MG63 (cell line): ENCODE measurements around the gene MADCAM1. TPM values are rescaled to one million over a fixed set of nuclear protein-coding genes. Genes with fewer than 3 reads are reported as not detected.

Experiments
- DNase-seq: peaks from one replicate; pipeline ENCODE4 v3.0.0-alpha.2; 2020
- H3K27me3 ChIP-seq: fragments of 250-450 bp; sonication (Bioruptor Pico); 2 replicates; pipeline ENCODE4 v1.5.1; 2020; ENCODE audit warnings: mild to moderate bottlenecking, moderate library complexity
- H3K36me3 ChIP-seq: fragments of 250-450 bp; sonication (Bioruptor Pico); 2 replicates; pipeline ENCODE4 v1.5.1; 2020; ENCODE audit warnings: mild to moderate bottlenecking, moderate library complexity
- H3K4me3 ChIP-seq: fragments of 250-450 bp; sonication (Bioruptor Pico); 2 replicates; pipeline ENCODE4 v1.5.1; 2020; ENCODE audit warnings: mild to moderate bottlenecking, moderate library complexity
- H3K9me3 ChIP-seq: fragments of 250-450 bp; sonication (Bioruptor Pico); 2 replicates; pipeline ENCODE4 v1.5.1; 2020; ENCODE audit warnings: mild to moderate bottlenecking, moderate library complexity
- total RNA-seq: library from RNA; depleted of rRNA; stranded (reverse); fragments of >200 nt; shearing (Covaris generic); gene quantifications from 2 replicates; pipeline ENCODE4 v1.2.3, GENCODE V29; 2014; ENCODE audit warnings: low replicate concordance

The MADCAM1 gene
- total RNA-seq, 1 experiment from 2014 or later, result not detected

- Histone ChIP-seq H3K4me3 (peak overlapping the region; percentile 73), H3K9me3 (no peaks in the 10 kb centered on the region), H3K27me3 (no peaks in the 10 kb centered on the region), H3K36me3 (no peaks in the 10 kb centered on the region)
- DNase-seq, result peak; percentile 59
Observed at GRCh38 chr19:532561-533363, 36.5 kb downstream of the MADCAM1 start.

GRCh38 chr19:533364-534058, 37.2 kb downstream of the MADCAM1 start:
- Histone ChIP-seq H3K4me3 (peak overlapping the region; percentile 73), H3K36me3 (no peaks in the 10 kb centered on the region), H3K9me3 (no peaks in the 10 kb centered on the region), H3K27me3 (no peaks in the 10 kb centered on the region)
- DNase-seq, result no peak

- H3K36me3 ChIP-seq, result no peaks in the 10 kb centered on the region
- H3K27me3 ChIP-seq, result no peaks in the 10 kb centered on the region
- no peaks in the 10 kb centered on the region for H3K9me3 ChIP-seq
- H3K4me3 ChIP-seq, result no peak overlapping the region
- DNase-seq, result no peak
Observed at GRCh38 chr19:534088-534487, 37.8 kb downstream of the MADCAM1 start.

GRCh38 chr19:535017-535835, 38.9 kb downstream of the MADCAM1 start:
- no peak overlapping the region for H3K4me3 ChIP-seq
- H3K27me3 ChIP-seq, result no peaks in the 10 kb centered on the region
- H3K36me3 ChIP-seq, result no peaks in the 10 kb centered on the region
- H3K9me3 ChIP-seq, result no peaks in the 10 kb centered on the region
- no peak for DNase-seq

- H3K4me3 ChIP-seq, result no peak overlapping the region
- no peaks in the 10 kb centered on the region for H3K36me3 ChIP-seq
- no peak for DNase-seq
- no peaks in the 10 kb centered on the region for H3K9me3 ChIP-seq
- H3K27me3 ChIP-seq, result no peaks in the 10 kb centered on the region
Observed at GRCh38 chr19:536031-536880, 40.0 kb downstream of the MADCAM1 start.

GRCh38 chr19:536881-537404, 40.7 kb downstream of the MADCAM1 start:
- Histone ChIP-seq H3K4me3 (no peak overlapping the region), H3K36me3 (no peaks in the 10 kb centered on the region), H3K9me3 (no peaks in the 10 kb centered on the region), H3K27me3 (no peaks in the 10 kb centered on the region)
- no peak for DNase-seq

- H3K9me3 ChIP-seq, result no peaks in the 10 kb centered on the region
- no peaks in the 10 kb centered on the region for H3K36me3 ChIP-seq
- no peaks in the 10 kb centered on the region for H3K27me3 ChIP-seq
- H3K4me3 ChIP-seq, result no peak overlapping the region
- DNase-seq, result no peak
Observed at GRCh38 chr19:538641-539428, 42.5 kb downstream of the MADCAM1 start.

- Histone ChIP-seq H3K4me3 (no peak overlapping the region), H3K9me3 (no peaks in the 10 kb centered on the region), H3K27me3 (no peaks in the 10 kb centered on the region), H3K36me3 (no peaks in the 10 kb centered on the region)
- DNase-seq, result no peak
Observed at GRCh38 chr19:539429-540030, 43.2 kb downstream of the MADCAM1 start.

- H3K9me3 ChIP-seq, result no peaks in the 10 kb centered on the region
- H3K4me3 ChIP-seq, result no peak overlapping the region
- no peaks in the 10 kb centered on the region for H3K36me3 ChIP-seq
- H3K27me3 ChIP-seq, result no peaks in the 10 kb centered on the region
- no peak for DNase-seq
Observed at GRCh38 chr19:540867-541637, 44.8 kb downstream of the MADCAM1 start.

- no peak for DNase-seq
- no peaks in the 10 kb centered on the region for H3K9me3 ChIP-seq
- no peaks in the 10 kb centered on the region for H3K27me3 ChIP-seq
- H3K36me3 ChIP-seq, result no peaks in the 10 kb centered on the region
- no peak overlapping the region for H3K4me3 ChIP-seq
Observed at GRCh38 chr19:541699-542098, 45.4 kb downstream of the MADCAM1 start.

- no peak for DNase-seq
- no peak overlapping the region for H3K4me3 ChIP-seq
- H3K36me3 ChIP-seq, result no peaks in the 10 kb centered on the region
- no peaks in the 10 kb centered on the region for H3K9me3 ChIP-seq
- no peaks in the 10 kb centered on the region for H3K27me3 ChIP-seq
Observed at GRCh38 chr19:542173-542866, 46.0 kb downstream of the MADCAM1 start.

GRCh38 chr19:543910-544608, 47.8 kb downstream of the MADCAM1 start, which contains the start of gene GZMM:
TSS of gene GZMM (plus strand) at chr19:544053. CDS start at chr19:544072, 19 bp downstream.
- no peak for DNase-seq

GRCh38 chr19:547117-547516, 50.8 kb downstream of the MADCAM1 start:
- no peaks in the 10 kb centered on the region for H3K9me3 ChIP-seq
- H3K27me3 ChIP-seq, result no peaks in the 10 kb centered on the region
- no peak overlapping the region for H3K4me3 ChIP-seq
- no peaks in the 10 kb centered on the region for H3K36me3 ChIP-seq
- no peak for DNase-seq

More at GRCh38 chr19:543910-544608, 47.8 kb downstream of the MADCAM1 start, which contains the start of gene GZMM:
- Histone ChIP-seq H3K9me3 (no peaks in the 10 kb centered on the region), H3K4me3 (no peak within 1 kb of the TSS), H3K36me3 (no peaks in the 10 kb centered on the region), H3K27me3 (no peaks in the 10 kb centered on the region)
